Measurements from ENCODE around the gene CPTP. TPM values are rescaled to one million over a fixed set of nuclear protein-coding genes. Genes with fewer than 3 reads are reported as not detected.

CPTP gene
- polyA plus RNA-seq, 1 donor from 2014 or later: 31.7 TPM

GRCh38 chr1:1338278-1338677 is 13.7 kb downstream of the CPTP start:
- no peak overlapping the region for H3K27ac Mint-ChIP-seq
- H3K27me3 Mint-ChIP-seq: no peaks in the 10 kb centered on the region
- no peaks in the 10 kb centered on the region for H3K9me3 Mint-ChIP-seq
- H3K4me3 Mint-ChIP-seq: no peak overlapping the region
- peaks cover 5% of the 10 kb centered on the region for H3K36me3 Mint-ChIP-seq
- peaks cover 0 to 1% (median 0%) of the 10 kb centered on the region in 3 donors for H3K4me1 Mint-ChIP-seq

GRCh38 chr1:1340185-1340584 is 15.6 kb downstream of the CPTP start:
- H3K27ac Mint-ChIP-seq: no peak overlapping the region
- H3K27me3 Mint-ChIP-seq: no peaks in the 10 kb centered on the region
- no peaks in the 10 kb centered on the region for H3K9me3 Mint-ChIP-seq
- no peaks in the 10 kb centered on the region for H3K4me1 Mint-ChIP-seq
- H3K4me3 Mint-ChIP-seq: no peak overlapping the region
- H3K36me3 Mint-ChIP-seq: peaks cover 5% of the 10 kb centered on the region

GRCh38 chr1:1340791-1341548 is 16.4 kb downstream of the CPTP start:
- Mint-ChIP-seq H3K4me1 (no peaks in the 10 kb centered on the region), H3K9me3 (no peaks in the 10 kb centered on the region), H3K4me3 (peak overlapping the region in 1 of 4 donors; percentile 52), H3K27me3 (no peaks in the 10 kb centered on the region), H3K36me3 (peaks cover 5% of the 10 kb centered on the region), H3K27ac (peak overlapping the region in 1 of 3 donors; percentile 85)

- peak overlapping the region in 1 of 3 donors; percentile 85 for H3K27ac Mint-ChIP-seq
- H3K4me1 Mint-ChIP-seq: no peaks in the 10 kb centered on the region
- H3K4me3 Mint-ChIP-seq: peak overlapping the region in 1 of 4 donors; percentile 52
- H3K27me3 Mint-ChIP-seq: no peaks in the 10 kb centered on the region
- no peaks in the 10 kb centered on the region for H3K9me3 Mint-ChIP-seq
- peaks cover 5% of the 10 kb centered on the region for H3K36me3 Mint-ChIP-seq
These were observed 17.0 kb downstream of the CPTP start for GRCh38 chr1:1341549-1342021.

GRCh38 chr1:1342061-1342562 is 17.5 kb downstream of the CPTP start:
- Mint-ChIP-seq H3K27me3 (no peaks in the 10 kb centered on the region), H3K4me1 (peaks cover 0 to 3% (median 0%) of the 10 kb centered on the region in 3 donors), H3K27ac (no peak overlapping the region), H3K4me3 (no peak overlapping the region), H3K36me3 (peaks cover 5% of the 10 kb centered on the region), H3K9me3 (no peaks in the 10 kb centered on the region)

GRCh38 chr1:1342584-1343115 is 18.0 kb downstream of the CPTP start:
- Mint-ChIP-seq H3K27me3 (no peaks in the 10 kb centered on the region), H3K36me3 (peaks cover 5% of the 10 kb centered on the region), H3K27ac (peak overlapping the region in 1 of 3 donors; percentile 39), H3K4me1 (peaks cover 0 to 3% (median 3%) of the 10 kb centered on the region in 3 donors), H3K9me3 (no peaks in the 10 kb centered on the region), H3K4me3 (peak overlapping the region in 1 of 4 donors; percentile 43)

GRCh38 chr1:1343811-1344421 is 19.3 kb downstream of the CPTP start:
- H3K27me3 Mint-ChIP-seq: no peaks in the 10 kb centered on the region
- H3K9me3 Mint-ChIP-seq: no peaks in the 10 kb centered on the region
- no peak overlapping the region for H3K4me3 Mint-ChIP-seq
- no peak overlapping the region for H3K27ac Mint-ChIP-seq
- peaks cover 0 to 3% (median 3%) of the 10 kb centered on the region in 3 donors for H3K4me1 Mint-ChIP-seq
- peaks cover 5% of the 10 kb centered on the region for H3K36me3 Mint-ChIP-seq

- no peaks in the 10 kb centered on the region for H3K9me3 Mint-ChIP-seq
- peaks cover 0 to 3% (median 3%) of the 10 kb centered on the region in 3 donors for H3K4me1 Mint-ChIP-seq
- H3K36me3 Mint-ChIP-seq: peaks cover 5% of the 10 kb centered on the region
- no peak overlapping the region for H3K4me3 Mint-ChIP-seq
- no peaks in the 10 kb centered on the region for H3K27me3 Mint-ChIP-seq
- H3K27ac Mint-ChIP-seq: no peak overlapping the region
These were observed 20.2 kb downstream of the CPTP start for GRCh38 chr1:1344655-1345361.

GRCh38 chr1:1345384-1345783 is 20.8 kb downstream of the CPTP start:
- Mint-ChIP-seq H3K27ac (no peak overlapping the region), H3K27me3 (no peaks in the 10 kb centered on the region), H3K36me3 (peaks cover 4% of the 10 kb centered on the region), H3K4me3 (no peak overlapping the region), H3K4me1 (peaks cover 0 to 3% (median 3%) of the 10 kb centered on the region in 3 donors), H3K9me3 (no peaks in the 10 kb centered on the region)

GRCh38 chr1:1345860-1346500 is 21.4 kb downstream of the CPTP start:
- Mint-ChIP-seq H3K27me3 (no peaks in the 10 kb centered on the region), H3K36me3 (peaks cover 2% of the 10 kb centered on the region), H3K9me3 (no peaks in the 10 kb centered on the region), H3K4me1 (peaks cover 0 to 3% (median 3%) of the 10 kb centered on the region in 3 donors), H3K27ac (peak overlapping the region in 1 of 3 donors; percentile 19), H3K4me3 (peak overlapping the region in 1 of 4 donors; percentile 73)

- H3K9me3 Mint-ChIP-seq: no peaks in the 10 kb centered on the region
- peaks cover 0 to 3% (median 3%) of the 10 kb centered on the region in 3 donors for H3K4me1 Mint-ChIP-seq
- peaks cover 2% of the 10 kb centered on the region for H3K36me3 Mint-ChIP-seq
- peak overlapping the region in 2 of 3 donors; percentile 19 to 45 for H3K27ac Mint-ChIP-seq
- no peaks in the 10 kb centered on the region for H3K27me3 Mint-ChIP-seq
- H3K4me3 Mint-ChIP-seq: peak overlapping the region in 2 of 4 donors; percentile 72 to 73
These were observed 21.9 kb downstream of the CPTP start for GRCh38 chr1:1346501-1346890.

GRCh38 chr1:1347026-1347595 is 22.5 kb downstream of the CPTP start:
- Mint-ChIP-seq H3K4me1 (peaks cover 0 to 3% (median 3%) of the 10 kb centered on the region in 3 donors), H3K36me3 (peaks cover 2% of the 10 kb centered on the region), H3K27me3 (no peaks in the 10 kb centered on the region), H3K9me3 (no peaks in the 10 kb centered on the region), H3K27ac (peak overlapping the region in 1 of 3 donors; percentile 45), H3K4me3 (peak overlapping the region; percentile 9 to 77 (median 66))

GRCh38 chr1:1347663-1348419 is 23.2 kb downstream of the CPTP start:
- peaks cover 7% of the 10 kb centered on the region for H3K27me3 Mint-ChIP-seq
- peaks cover under 1% of the 10 kb centered on the region for H3K36me3 Mint-ChIP-seq
- peak overlapping the region in 2 of 3 donors; percentile 84 to 88 for H3K27ac Mint-ChIP-seq
- H3K4me1 Mint-ChIP-seq: peaks cover 5 to 10% (median 9%) of the 10 kb centered on the region in 3 donors
- no peaks in the 10 kb centered on the region for H3K9me3 Mint-ChIP-seq
- H3K4me3 Mint-ChIP-seq: peak overlapping the region; percentile 72 to 89 (median 81)

All from IgD-negative memory B cell (primary cell).